Uterus (tissue), 4 donors: ENCODE data around the gene CH25H. TPM values are rescaled to one million over a fixed set of nuclear protein-coding genes. Genes with fewer than 3 reads are reported as not detected.

Experiments
- DNase-seq, 2 donors: peaks; one replicate each; pipeline ENCODE4 v3.0.0-alpha.2; 2019 to 2020
- H3K27ac ChIP-seq, 2 donors: fragments of 200-600 bp; sonication (generic); 1 replicate in 1 of 2; 2 replicates in 1 of 2; pipeline ENCODE4 v1.5.1; 2016 to 2018
- H3K27me3 ChIP-seq, 2 donors: fragments of 200-600 bp; sonication (generic); one replicate each; pipeline ENCODE4 v1.5.1; 2018 to 2019; ENCODE audit warnings: control low read depth in 1 of 2
- H3K36me3 ChIP-seq, 2 donors: fragments of 200-600 bp; sonication (generic); one replicate each; pipeline ENCODE4 v1.5.1; 2019; ENCODE audit warnings: control low read depth in 1 of 2
- H3K4me1 ChIP-seq, 2 donors: fragments of 200-600 bp; sonication (generic); one replicate each; pipeline ENCODE4 v1.5.1; 2018 to 2019; ENCODE audit warnings: control low read depth in 1 of 2
- H3K4me3 ChIP-seq, 2 donors: fragments of 200-600 bp; sonication (generic); 1 replicate in 1 of 2; 2 replicates in 1 of 2; pipeline ENCODE4 v1.5.1; 2018 to 2019; ENCODE audit warnings: mild to moderate bottlenecking in 1 of 2
- H3K9me3 ChIP-seq, 2 donors: fragments of 200-600 bp; sonication (generic); one replicate each; pipeline ENCODE4 v1.5.1; 2019; ENCODE audit warnings: control low read depth in 1 of 2
- POLR2A ChIP-seq, 2 donors: fragments of 450-650 bp; IDR thresholded peaks; one replicate each; pipeline ENCODE4 v1.6.1; 2016; ENCODE audit warnings: antibody characterized with exemption in 2 of 2, mild to moderate bottlenecking in 1 of 2, moderate library complexity in 1 of 2
- intact Hi-C: fragments of 100-400 bp; cut with DNase I; formaldehyde crosslinking; loops from one replicate; pipeline ENCODE4 v1.15.1; 2023; ENCODE audit warnings: low total_unique reads
- total RNA-seq, 4 donors: library from RNA; depleted of rRNA in 3 of 4; stranded (reverse); fragments of >200 nt in 3 of 4; gene quantifications; one replicate each; pipeline versions ENCODE4 v1.1.0 to v1.2.4, GENCODE V29; 2014 to 2023
- TF ChIP-seq, protein P1 (sequence below), 4 experiments: fragments of 200-600 bp in 2 of 4; fragments of 450-650 bp in 2 of 4; sonication (generic) in 2 of 4; IDR thresholded peaks; one replicate each; pipeline ENCODE4 v1.5.1; 2016 to 2019; ENCODE audit warnings: antibody characterized with exemption in 4 of 4, mild to moderate bottlenecking in 2 of 4, moderate library complexity in 1 of 4
- donor health status: DM: yes; HTN: yes; CAD: no.

The CH25H gene
- total RNA-seq, 4 donors from 2014 or later = 0.24 to 0.48 TPM; not detected in 2

GRCh38 chr10:89165923-89166322 lies 41.2 kb downstream of the CH25H start:
- no peaks in the 10 kb centered on the region for H3K36me3 ChIP-seq
- H3K27ac ChIP-seq = no peak overlapping the region
- H3K4me1 ChIP-seq = no peaks in the 10 kb centered on the region
- no peak for TF ChIP-seq POLR2A (IDR thresholded peaks at IDR 0.05)
- TF ChIP-seq, protein P1, sequence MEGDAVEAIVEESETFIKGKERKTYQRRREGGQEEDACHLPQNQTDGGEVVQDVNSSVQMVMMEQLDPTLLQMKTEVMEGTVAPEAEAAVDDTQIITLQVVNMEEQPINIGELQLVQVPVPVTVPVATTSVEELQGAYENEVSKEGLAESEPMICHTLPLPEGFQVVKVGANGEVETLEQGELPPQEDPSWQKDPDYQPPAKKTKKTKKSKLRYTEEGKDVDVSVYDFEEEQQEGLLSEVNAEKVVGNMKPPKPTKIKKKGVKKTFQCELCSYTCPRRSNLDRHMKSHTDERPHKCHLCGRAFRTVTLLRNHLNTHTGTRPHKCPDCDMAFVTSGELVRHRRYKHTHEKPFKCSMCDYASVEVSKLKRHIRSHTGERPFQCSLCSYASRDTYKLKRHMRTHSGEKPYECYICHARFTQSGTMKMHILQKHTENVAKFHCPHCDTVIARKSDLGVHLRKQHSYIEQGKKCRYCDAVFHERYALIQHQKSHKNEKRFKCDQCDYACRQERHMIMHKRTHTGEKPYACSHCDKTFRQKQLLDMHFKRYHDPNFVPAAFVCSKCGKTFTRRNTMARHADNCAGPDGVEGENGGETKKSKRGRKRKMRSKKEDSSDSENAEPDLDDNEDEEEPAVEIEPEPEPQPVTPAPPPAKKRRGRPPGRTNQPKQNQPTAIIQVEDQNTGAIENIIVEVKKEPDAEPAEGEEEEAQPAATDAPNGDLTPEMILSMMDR (IDR thresholded peaks at IDR 0.05) = no peak
- DNase-seq = no peak
- intact Hi-C loops = no loop called here
- no peaks in the 10 kb centered on the region for H3K9me3 ChIP-seq
- no peak overlapping the region for H3K4me3 ChIP-seq
- no peaks in the 10 kb centered on the region for H3K27me3 ChIP-seq

- H3K27me3 ChIP-seq = no peaks in the 10 kb centered on the region
- intact Hi-C loops = no loop called here
- H3K27ac ChIP-seq = no peak overlapping the region
- TF ChIP-seq, protein P1 (IDR thresholded peaks at IDR 0.05) = no peak
- no peak for TF ChIP-seq POLR2A (IDR thresholded peaks at IDR 0.05)
- no peak for DNase-seq
- H3K4me3 ChIP-seq = no peak overlapping the region
- H3K4me1 ChIP-seq = no peaks in the 10 kb centered on the region
- no peaks in the 10 kb centered on the region for H3K9me3 ChIP-seq
- no peaks in the 10 kb centered on the region for H3K36me3 ChIP-seq
Observed at GRCh38 chr10:89164920-89165319, 42.2 kb downstream of the CH25H start.

DNA sequence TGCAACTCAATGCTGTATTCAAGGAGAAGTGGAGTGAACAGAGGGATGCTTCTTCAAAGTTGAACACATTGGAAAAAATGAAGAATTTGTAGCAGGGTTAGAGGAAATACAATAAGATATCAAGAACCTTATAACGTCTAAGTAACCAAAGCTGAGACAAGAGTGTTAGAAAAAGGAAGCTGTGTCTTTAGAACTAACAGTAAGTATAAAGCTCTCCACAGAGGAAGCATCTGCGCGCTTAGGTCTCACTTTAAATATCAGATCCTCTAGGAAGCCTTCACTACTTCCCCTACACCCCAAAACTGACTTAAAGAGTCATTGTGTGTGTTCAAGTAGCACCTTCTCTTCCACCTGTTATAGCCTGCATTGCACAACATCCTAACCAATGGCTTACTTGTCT lies 43.0 kb downstream of the CH25H start:
- no peak for DNase-seq
- Histone ChIP-seq H3K27me3 (no peaks in the 10 kb centered on the region), H3K9me3 (no peaks in the 10 kb centered on the region), H3K4me1 (no peaks in the 10 kb centered on the region), H3K4me3 (no peak overlapping the region), H3K36me3 (no peaks in the 10 kb centered on the region), H3K27ac (no peak overlapping the region)
- no peak for TF ChIP-seq POLR2A (IDR thresholded peaks at IDR 0.05)
- TF ChIP-seq, protein P1 (IDR thresholded peaks at IDR 0.05) = no peak
- intact Hi-C loops = no loop called here

- intact Hi-C loops = no loop called here
- no peak for TF ChIP-seq POLR2A (IDR thresholded peaks at IDR 0.05)
- TF ChIP-seq, protein P1 (IDR thresholded peaks at IDR 0.05) = no peak
- DNase-seq = peak; percentile 20 to 33
- no peaks in the 10 kb centered on the region for H3K27me3 ChIP-seq
- H3K27ac ChIP-seq = no peak overlapping the region
- no peaks in the 10 kb centered on the region for H3K4me1 ChIP-seq
- no peaks in the 10 kb centered on the region for H3K36me3 ChIP-seq
- H3K9me3 ChIP-seq = no peaks in the 10 kb centered on the region
- H3K4me3 ChIP-seq = no peak overlapping the region
Observed at GRCh38 chr10:89163265-89163995, 43.7 kb downstream of the CH25H start.

DNA sequence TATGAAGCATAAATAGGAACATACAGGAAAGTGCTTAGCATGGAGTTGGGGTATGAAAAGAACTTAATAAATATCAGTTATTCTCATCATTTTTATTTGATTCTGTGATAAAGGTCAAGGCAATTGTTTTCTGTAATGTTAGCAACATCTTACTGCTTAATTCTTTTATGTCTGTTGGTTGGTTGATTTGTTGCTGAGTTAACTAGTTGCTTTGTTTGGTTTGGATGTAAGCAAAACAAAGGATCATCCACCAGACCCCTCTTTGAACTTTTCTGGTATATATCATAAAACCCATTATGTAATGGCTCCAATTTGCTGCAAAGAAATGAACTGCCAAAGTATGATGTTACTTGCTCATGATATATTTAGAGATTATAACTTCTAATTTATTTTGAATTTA lies 44.5 kb downstream of the CH25H start:
- no peak for TF ChIP-seq POLR2A (IDR thresholded peaks at IDR 0.05)
- TF ChIP-seq, protein P1 (IDR thresholded peaks at IDR 0.05) = no peak
- intact Hi-C loops = no loop called here

More for the DNA sequence above, 44.5 kb downstream of the CH25H start:
- H3K4me1 ChIP-seq = no peaks in the 10 kb centered on the region
- H3K4me3 ChIP-seq = no peak overlapping the region
- H3K36me3 ChIP-seq = no peaks in the 10 kb centered on the region
- no peaks in the 10 kb centered on the region for H3K9me3 ChIP-seq
- H3K27ac ChIP-seq = no peak overlapping the region
- no peaks in the 10 kb centered on the region for H3K27me3 ChIP-seq
- DNase-seq = no peak
